ENCODE measurements around the gene KRTAP10-9.

The KRTAP10-9 gene

GRCh38 chr21:44666401-44667320 lies 39.8 kb downstream of the KRTAP10-9 start, which contains the start of gene KRTAP12-2:
KRTAP12-2 (minus strand) TSS chr21:44666927; CDS start chr21:44666886, 41 bp downstream.
- DNase-seq (ENCODE audit: low read depth), result no peak

DNA sequence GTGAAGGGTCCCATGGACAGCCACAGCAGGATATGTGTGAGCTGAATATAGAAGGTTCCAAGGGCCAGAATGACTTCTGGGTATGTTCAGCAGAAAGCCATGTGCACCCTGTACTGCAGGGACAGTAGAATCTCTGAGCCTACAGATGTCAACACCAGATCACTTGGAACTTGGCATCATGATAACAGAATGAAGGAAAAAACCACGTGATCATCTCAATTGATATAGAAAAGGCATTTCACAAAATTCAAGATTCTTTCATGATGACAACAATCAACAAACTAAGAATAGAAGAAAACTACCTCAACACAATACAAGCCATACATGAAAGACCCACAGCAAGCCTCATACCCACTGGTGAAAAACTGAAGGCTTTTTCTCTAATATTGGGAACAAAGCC lies 40.7 kb downstream of the KRTAP10-9 start:
- DNase-seq (ENCODE audit: low read depth), result no peak

GRCh38 chr21:44670642-44671432 lies 43.9 kb downstream of the KRTAP10-9 start:
- no peak for DNase-seq (ENCODE audit: low read depth)

DNA sequence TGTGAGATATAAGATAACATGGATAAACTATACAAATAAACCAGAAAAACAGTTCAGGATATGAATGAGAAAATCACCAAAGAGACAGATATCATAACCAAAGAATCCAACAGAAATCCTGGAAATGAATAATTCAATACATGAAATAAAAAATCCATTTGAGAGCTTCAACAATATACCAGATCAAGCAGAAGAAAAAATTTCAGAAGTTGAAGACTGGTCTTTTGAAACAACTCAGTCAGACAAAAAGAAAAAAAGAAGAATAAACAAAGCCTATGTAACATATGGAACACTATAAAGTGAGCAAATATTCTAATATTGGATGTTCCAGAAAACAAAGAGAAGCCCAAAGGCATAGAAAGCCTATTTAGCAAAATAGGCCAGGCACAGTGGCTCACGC lies 45.0 kb downstream of the KRTAP10-9 start:
- DNase-seq (ENCODE audit: low read depth), result no peak

DNA sequence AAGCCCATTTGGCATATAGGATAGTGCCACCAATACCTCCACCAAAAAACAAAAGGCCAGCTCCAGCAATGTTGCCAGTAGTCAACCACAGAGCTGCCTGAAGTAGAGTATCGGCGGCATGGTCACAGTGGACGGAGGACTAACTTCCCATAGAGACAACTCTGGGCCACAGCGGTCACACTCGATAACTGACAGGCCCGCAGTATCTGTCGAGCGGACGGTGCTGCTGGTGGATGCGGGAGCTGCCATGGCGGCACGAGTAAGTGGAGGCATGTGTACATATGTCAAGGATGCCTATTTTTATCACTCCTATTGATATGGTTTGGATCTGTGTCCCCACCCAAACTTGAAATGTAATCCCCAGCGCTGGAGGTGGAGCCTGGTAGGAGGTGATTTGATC lies 51.0 kb downstream of the KRTAP10-9 start:
- no peak for DNase-seq (ENCODE audit: low read depth)

Measured in activated T-helper 1 cell treated with Interleukin-2 at 50 U/mL for 16 hours (primary cell).